AG09319 (cell line): Measurements from ENCODE around the gene TIGD3.

Source experiments
- DNase-seq: peaks from one replicate; pipeline ENCODE4 v3.0.0-alpha.2; 2010; ENCODE audit warnings: low read depth; ENCODE audit errors: extremely low read depth
- CTCF ChIP-seq: IDR thresholded peaks from 2 replicates; pipeline ENCODE4 v1.5.1; 2011; ENCODE audit warnings: low read depth, mild to moderate bottlenecking, inconsistent platforms, low read length, moderate library complexity

Gene TIGD3

GRCh38 chr11:65310736-65311135, 43.8 kb upstream of the TIGD3 start:
- DNase-seq: no peak
- no peak for TF ChIP-seq CTCF

- no peak for DNase-seq
- TF ChIP-seq CTCF: no peak
These were observed 43.3 kb upstream of the TIGD3 start for GRCh38 chr11:65311170-65311678.

GRCh38 chr11:65314501-65315203, 39.9 kb upstream of the TIGD3 start, which contains the start of gene CDC42EP2:
Gene CDC42EP2 (plus strand): TSS chr11:65314866. CDS start chr11:65320899, 6,033 bp downstream.
- no peak; the same call in 1 of the 2 replicates for TF ChIP-seq CTCF
- peak; percentile 65 for DNase-seq

GRCh38 chr11:65315204-65315865, 39.2 kb upstream of the TIGD3 start:
- peak; percentile 52 for DNase-seq
- peak; percentile 90 for TF ChIP-seq CTCF

- DNase-seq: no peak
- TF ChIP-seq CTCF: no peak
These were observed 38.7 kb upstream of the TIGD3 start for GRCh38 chr11:65315866-65316226.

GRCh38 chr11:65316227-65317024, 38.1 kb upstream of the TIGD3 start:
- peak; percentile 99 for DNase-seq
- TF ChIP-seq CTCF: no peak
